K562 (cell line): ENCODE measurements around the gene PIK3AP1. TPM values are rescaled to one million over a fixed set of nuclear protein-coding genes. Genes with fewer than 3 reads are reported as not detected.

Source experiments
- ATAC-seq: fragments of 200-7000 bp; cut with Tn5 transposase; 3 replicates; pipeline ENCODE4 v1.9.1; 2020; ENCODE audit warnings: moderate library complexity
- BruUV-seq: library from RNA; stranded (reverse); fragments of 400-500 nt; replicated peaks from 2 replicates; lab custom pipeline; 2021; lab: Mats Ljungman, UMichigan
- CTCF ChIA-PET: fragments of 300-600 bp; formaldehyde crosslinking; extraction: SDS; loops from one replicate; lab custom pipeline; 2021; ENCODE audit warnings: low intra/inter-chr PET ratio; lab: Yijun Ruan, JAX
- POLR2A ChIA-PET: fragments of 300-600, 350-650 bp; sonication (Branson Sonifier 250); formaldehyde crosslinking; extraction: SDS; loops from one replicate; lab custom pipeline; 2021; ENCODE audit warnings: antibody characterized with exemption, inconsistent platforms; lab: Yijun Ruan, JAX
- DNase-seq, 4 experiments: peaks; one replicate each; pipeline versions ENCODE4 v3.0.0 to v3.0.0-alpha.2; 2011 to 2018; ENCODE audit warnings: low spot score in 3 of 4, mixed read lengths in 3 of 4; ENCODE audit errors: extremely low read depth in 1 of 4
- FAIRE-seq: peaks from 2 replicates; lab custom pipeline; 2011; peaks lifted over from hg19 to GRCh38; lab: Jason Lieb, UNC
- H2AFZ ChIP-seq: 2 replicates; pipeline ENCODE4 v1.6.0; 2011; ENCODE audit warnings: low read depth, low read length, control low read depth, inconsistent platforms
- H3K27ac ChIP-seq: fragments of 200-600 bp; 3 replicates; pipeline ENCODE4 v1.8.0; 2011; ENCODE audit warnings: low read depth, mild to moderate bottlenecking, control low read depth, inconsistent platforms, low read length, moderate library complexity, mixed read lengths; ENCODE audit errors: extremely low read depth
- H3K27me3 ChIP-seq, 2 experiments: fragments of 300-600 bp in 1 of 2; 2 replicates in 1 of 2; 3 replicates in 1 of 2; pipeline versions ENCODE4 v1.6.0 to v1.8.0; 2011; ENCODE audit warnings: inconsistent platforms in 2 of 2, low read length in 2 of 2, mild to moderate bottlenecking in 1 of 2, mixed read lengths in 1 of 2, moderate library complexity in 1 of 2; ENCODE audit not compliant: control insufficient read depth in 2 of 2, insufficient read depth in 2 of 2
- H3K36me3 ChIP-seq: fragments of 300-600 bp; 3 replicates; pipeline ENCODE4 v1.8.0; 2011; ENCODE audit warnings: mild to moderate bottlenecking, low read length, inconsistent platforms; ENCODE audit not compliant: control insufficient read depth, insufficient read depth
- H3K4me1 ChIP-seq, 2 experiments: fragments of 200-600 bp in 1 of 2; replicated peaks in 1 of 2; 2 replicates in 1 of 2; 3 replicates in 1 of 2; pipeline versions ENCODE4 v1.5.1 to v1.8.0; 2011; ENCODE audit warnings: inconsistent platforms in 2 of 2, low read length in 2 of 2, mild to moderate bottlenecking in 1 of 2, mixed read lengths in 1 of 2, moderate library complexity in 1 of 2; ENCODE audit not compliant: control insufficient read depth in 2 of 2, insufficient read depth in 2 of 2
- H3K4me2 ChIP-seq: 2 replicates; pipeline ENCODE4 v1.6.1; 2011; ENCODE audit warnings: low read length, control low read depth, inconsistent platforms, mixed read lengths; ENCODE audit not compliant: insufficient read depth
- H3K4me3 ChIP-seq: fragments of 200-600 bp; sonication (generic), shearing (Covaris generic); 2 replicates; pipeline ENCODE4 v1.5.1; 2016; ENCODE audit warnings: control low read depth, inconsistent platforms
- H3K79me2 ChIP-seq: fragments of 200-600 bp; 3 replicates; pipeline ENCODE4 v1.8.0; 2011; ENCODE audit warnings: low read length, inconsistent platforms; ENCODE audit not compliant: control insufficient read depth, insufficient read depth
- H3K9ac ChIP-seq, 2 experiments: 2 replicates each; pipeline versions ENCODE4 v1.6.0 to v1.6.1; 2011; ENCODE audit warnings: low read depth in 2 of 2, low read length in 2 of 2, control low read depth in 1 of 2, inconsistent platforms in 1 of 2, mild to moderate bottlenecking in 1 of 2, mixed read lengths in 1 of 2; ENCODE audit not compliant: insufficient read depth in 1 of 2
- H3K9me1 ChIP-seq: one replicate; pipeline ENCODE4 v1.6.0; 2011; ENCODE audit warnings: inconsistent platforms, mild to moderate bottlenecking, low read length, moderate library complexity; ENCODE audit not compliant: control insufficient read depth, insufficient read depth
- H3K9me3 ChIP-seq: replicated peaks from 2 replicates; pipeline ENCODE4 v1.5.1; 2011; ENCODE audit warnings: low read depth, low read length, inconsistent platforms; ENCODE audit not compliant: control insufficient read depth, insufficient read depth
- H4K20me1 ChIP-seq: replicated peaks from 2 replicates; pipeline ENCODE4 v1.6.1; 2011; ENCODE audit warnings: low read length, inconsistent platforms, mixed read lengths; ENCODE audit not compliant: control insufficient read depth, insufficient read depth
- CEBPB ChIP-seq: fragments of 450-650 bp; IDR thresholded peaks from 2 replicates; pipeline ENCODE4 v1.6.1; 2016; ENCODE audit warnings: missing genetic modification characterization, missing compliant biosample characterization
- CEBPG ChIP-seq, 3 experiments: fragments of 200-800 bp in 1 of 3; sonication (Bioruptor generic) in 1 of 3; sonication (generic) in 1 of 3; formaldehyde crosslinking in 1 of 3; IDR thresholded peaks in 2 of 3; conservative IDR thresholded peaks in 1 of 3; 2 replicates each; pipeline versions ENCODE4 v1.6.1 to v1.8.0; 2016 to 2022; ENCODE audit warnings: missing compliant biosample characterization in 2 of 3, missing genetic modification characterization in 2 of 3, mild to moderate bottlenecking in 1 of 3, missing genetic modification reagents in 1 of 3
- KDM5B ChIP-seq: fragments of 200-600 bp; sonication (generic); IDR thresholded peaks from 2 replicates; pipeline ENCODE4 v1.6.1; 2012; ENCODE audit warnings: low read depth, mild to moderate bottlenecking, moderate library complexity, low read length, control low read depth, inconsistent platforms; ENCODE audit not compliant: insufficient replicate concordance
- WGBS: fragments of 100-300 bp; shearing (Covaris generic); methylation state at CpG from one replicate; pipeline ENCODE4 v1.1.6; 2016; ENCODE audit warnings: low coverage, mixed read lengths; ENCODE audit not compliant: insufficient coverage; ENCODE audit errors: missing lambda C conversion rate; 5-methylcytosine and 5-hydroxymethylcytosine counted together
- in situ Hi-C: fragments of 300-500 bp; cut with MboI; formaldehyde crosslinking; loops from 4 replicates; pipeline ENCODE4 v1.15.0; 2018; ENCODE audit warnings: inconsistent platforms, mixed read lengths
- intact Hi-C: fragments of 100-400 bp; cut with micrococcal nuclease; formaldehyde crosslinking; loops from 2 replicates; pipeline ENCODE4 v1.14.2; 2022
- polyA plus RNA-seq, 8 experiments: library from polyadenylated mRNA; depleted of rRNA in 4 of 8; stranded (reverse) in 5 of 8; unstranded in 3 of 8; fragments of >200 nt; fragmentation: Nextera tagmentation in 2 of 8; fragmentation: Illumina TruSeq in 1 of 8; extraction: Ambion mirVana in 2 of 8; extraction: Trizol in 1 of 8; gene quantifications; 2 replicates each; pipeline versions ENCODE4 v1.2.1 to v1.2.3, GENCODE V29; 2011 to 2014; ENCODE audit warnings: inconsistent platforms in 1 of 8, missing spikeins in 1 of 8
- total RNA-seq, 7 experiments: library from RNA; depleted of rRNA in 6 of 7; stranded (reverse); fragments of >200 nt in 6 of 7; fragmentation: Illumina TruSeq in 2 of 7; extraction: Trizol in 2 of 7; gene quantifications; 2 replicates each; pipeline versions ENCODE4 v1.2.1 to v1.2.3, GENCODE V29; 2011 to 2021; ENCODE audit warnings: low replicate concordance in 1 of 7

Gene PIK3AP1
- total and polyA plus RNA-seq, 9 of the 15 experiments (the other 6 are each of a cell fraction or from before 2014, with no cell fraction given), result 0.20 to 2.4 (median 1.4) TPM

- no peak for DNase-seq
- H3K27ac ChIP-seq, result no peak overlapping the region
- no peak overlapping the region for H3K9ac ChIP-seq
- no peak overlapping the region for H2AFZ ChIP-seq
- intact Hi-C loops, result no loop called here
- H3K79me2 ChIP-seq, result peaks cover 91% of the 10 kb centered on the region
- H3K9me3 ChIP-seq, result no peaks in the 10 kb centered on the region
- no peak for ATAC-seq
- H4K20me1 ChIP-seq, result peaks cover 8% of the 10 kb centered on the region
- 0 out of 2 replicates have a peak, but pooled peaks have one; percentile 22 for TF ChIP-seq CEBPB (tag)
- TF ChIP-seq CEBPG (CRISPR knock-in tag; IDR thresholded peaks at IDR 0.05), result no peak
- peak in 1 of 2 experiments; percentile 36; a peak in 1 of 4 replicates for TF ChIP-seq CEBPG (tag; conservative IDR thresholded peaks at IDR 0.05 in 1 of 2, IDR thresholded peaks at IDR 0.05 in 1 of 2)
- TF ChIP-seq KDM5B, result no peak
- no peaks in the 10 kb centered on the region for H3K9me1 ChIP-seq
- POLR2A ChIA-PET, result interaction anchor here (0.6 kb wide), 1 partner anchor 19 kb away, joined by 3 read pairs; no protein-coding TSS in a partner anchor
- 75% methylated on average over 10 of the region's 10 CpGs for WGBS
- H3K4me3 ChIP-seq, result no peak overlapping the region
- CTCF ChIA-PET, result no interaction called here
- no peak overlapping the region for H3K4me2 ChIP-seq
- H3K36me3 ChIP-seq, result peaks cover 47% of the 10 kb centered on the region
- H3K4me1 ChIP-seq, result no peaks in the 10 kb centered on the region; a peak in 3 of 5 replicates
- BruUV-seq, result no TSS peak
- no peak for FAIRE-seq
- in situ Hi-C loops, result no loop called here
- H3K27me3 ChIP-seq, result no peaks in the 10 kb centered on the region
These were observed 149.0 kb downstream of the PIK3AP1 start for GRCh38 chr10:96570983-96571964.
